Fibroblast of the aortic adventitia (primary cell): ENCODE results near the gene OSBPL3. TPM values are rescaled to one million over a fixed set of nuclear protein-coding genes. Genes with fewer than 3 reads are reported as not detected.
A peak's percentile ranks its signal among the peaks of the same experiment; 100 is the strongest.

Source experiments
- DNase-seq: peaks from one replicate; pipeline ENCODE4 v3.0.0-alpha.2; 2010; ENCODE audit warnings: low read depth
- H3K4me3 ChIP-seq: 2 replicates; pipeline ENCODE4 v1.5.1; 2011; ENCODE audit warnings: low read depth, mild to moderate bottlenecking, control low read depth, low read length, moderate library complexity
- total RNA-seq: library from RNA; depleted of rRNA; stranded (reverse); fragments of >200 nt; gene quantifications from 2 replicates; pipeline ENCODE4 v1.2.3, GENCODE V29; 2012; ENCODE audit warnings: low replicate concordance
- TF ChIP-seq, protein P1 (sequence below): IDR thresholded peaks from 2 replicates; pipeline ENCODE4 v1.5.1; 2011; ENCODE audit warnings: mild to moderate bottlenecking, low read length, control low read depth, inconsistent platforms; ENCODE audit not compliant: insufficient read depth

The OSBPL3 gene
- total RNA-seq, 1 donor, result 46.0 TPM

DNA sequence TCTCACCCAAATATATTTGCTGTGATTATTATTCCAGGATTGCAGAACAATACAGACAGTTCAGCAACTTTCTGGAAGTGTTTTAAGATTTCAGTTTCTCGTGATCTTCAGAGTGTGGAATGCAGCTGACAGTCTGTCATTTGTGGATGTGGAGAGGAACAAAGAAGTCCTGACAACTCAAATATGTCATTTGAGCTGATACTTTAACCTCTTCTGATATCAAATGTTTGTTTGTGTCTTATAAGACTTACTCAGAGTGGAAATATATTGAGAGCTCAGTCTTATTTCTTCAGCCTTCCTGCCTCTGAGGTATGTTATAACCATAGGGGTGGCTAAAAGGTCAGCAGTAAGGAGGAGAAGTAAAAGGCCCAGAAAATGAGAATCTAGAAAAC, 96.4 kb downstream of the OSBPL3 start:
- TF ChIP-seq, protein P1, sequence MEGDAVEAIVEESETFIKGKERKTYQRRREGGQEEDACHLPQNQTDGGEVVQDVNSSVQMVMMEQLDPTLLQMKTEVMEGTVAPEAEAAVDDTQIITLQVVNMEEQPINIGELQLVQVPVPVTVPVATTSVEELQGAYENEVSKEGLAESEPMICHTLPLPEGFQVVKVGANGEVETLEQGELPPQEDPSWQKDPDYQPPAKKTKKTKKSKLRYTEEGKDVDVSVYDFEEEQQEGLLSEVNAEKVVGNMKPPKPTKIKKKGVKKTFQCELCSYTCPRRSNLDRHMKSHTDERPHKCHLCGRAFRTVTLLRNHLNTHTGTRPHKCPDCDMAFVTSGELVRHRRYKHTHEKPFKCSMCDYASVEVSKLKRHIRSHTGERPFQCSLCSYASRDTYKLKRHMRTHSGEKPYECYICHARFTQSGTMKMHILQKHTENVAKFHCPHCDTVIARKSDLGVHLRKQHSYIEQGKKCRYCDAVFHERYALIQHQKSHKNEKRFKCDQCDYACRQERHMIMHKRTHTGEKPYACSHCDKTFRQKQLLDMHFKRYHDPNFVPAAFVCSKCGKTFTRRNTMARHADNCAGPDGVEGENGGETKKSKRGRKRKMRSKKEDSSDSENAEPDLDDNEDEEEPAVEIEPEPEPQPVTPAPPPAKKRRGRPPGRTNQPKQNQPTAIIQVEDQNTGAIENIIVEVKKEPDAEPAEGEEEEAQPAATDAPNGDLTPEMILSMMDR, result no peak

DNA sequence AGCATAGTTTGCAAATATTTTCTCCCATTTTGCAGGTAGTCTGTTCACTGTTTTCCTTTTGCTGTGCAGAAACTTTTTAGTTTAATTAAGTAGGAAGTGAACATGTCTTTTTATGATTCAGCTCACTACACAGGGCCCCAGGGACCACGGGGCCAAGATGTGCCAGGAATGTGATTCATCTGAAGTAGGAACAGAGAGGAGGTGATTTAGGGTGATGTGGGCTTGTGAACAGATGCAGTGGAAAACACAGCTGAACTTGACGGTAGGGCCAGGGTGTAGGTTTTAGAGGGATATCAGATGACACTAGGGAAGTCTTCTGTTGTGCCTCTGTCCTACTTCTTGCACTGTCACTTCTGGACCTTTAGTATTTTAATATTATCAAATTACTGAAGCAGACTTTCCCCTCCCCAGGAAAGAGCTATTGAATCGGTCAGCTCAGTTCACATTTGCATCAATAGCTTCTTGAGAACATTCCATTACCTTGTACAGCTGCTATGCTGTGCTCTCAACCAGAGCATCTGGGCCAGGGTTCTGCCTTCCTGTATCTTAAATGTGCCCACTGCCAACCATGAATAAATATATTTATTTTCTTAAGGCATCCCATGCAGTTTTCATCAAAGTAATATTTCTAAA, 96.9 kb downstream of the OSBPL3 start:
- TF ChIP-seq, protein P1, result no peak
- no peak overlapping the region for H3K4me3 ChIP-seq
- peak; percentile 86 for DNase-seq

More for the DNA sequence above, 96.4 kb downstream of the OSBPL3 start:
- no peak overlapping the region for H3K4me3 ChIP-seq
- no peak for DNase-seq

DNA sequence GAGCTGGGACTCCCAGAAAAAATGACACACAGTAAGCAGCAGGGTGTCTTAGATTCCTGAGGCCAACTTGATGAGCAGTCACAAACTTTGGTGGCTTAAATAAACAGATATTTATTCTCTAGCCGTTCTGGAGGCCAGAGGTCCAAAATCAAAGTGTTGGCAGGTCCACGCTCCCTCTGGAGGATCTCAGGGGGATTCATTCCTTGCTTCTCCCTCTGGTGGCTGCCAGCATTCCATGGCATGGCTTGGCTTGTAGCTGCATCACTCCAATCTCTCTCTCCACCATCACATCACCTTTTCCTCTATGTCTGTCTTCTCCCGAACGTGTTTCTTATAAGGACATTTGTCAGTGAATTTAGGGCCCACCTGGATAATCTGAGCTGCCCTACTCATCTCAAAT, 98.4 kb downstream of the OSBPL3 start:
- H3K4me3 ChIP-seq, result no peak overlapping the region
- TF ChIP-seq, protein P1, result no peak
- no peak for DNase-seq

DNA sequence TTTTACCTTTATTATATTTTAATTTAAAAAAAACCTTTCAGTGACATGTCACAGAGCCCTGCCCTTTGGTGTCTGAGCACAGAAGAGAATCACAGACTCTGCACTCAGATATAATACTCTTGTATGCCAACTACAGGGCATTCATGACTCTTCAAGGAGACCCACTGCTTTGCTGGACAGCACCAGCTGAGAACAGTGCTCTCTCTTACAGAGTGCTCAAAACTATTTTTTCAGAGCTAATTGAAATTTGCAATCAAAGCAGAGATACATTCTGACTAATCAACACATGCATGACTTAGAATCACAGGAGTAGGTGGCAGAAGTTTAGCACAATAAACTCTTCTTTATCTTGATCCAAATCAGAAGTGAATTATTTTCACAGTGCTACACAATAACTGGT, 99.1 kb downstream of the OSBPL3 start:
- no peak for DNase-seq
- TF ChIP-seq, protein P1, result no peak
- H3K4me3 ChIP-seq, result no peak overlapping the region

DNA sequence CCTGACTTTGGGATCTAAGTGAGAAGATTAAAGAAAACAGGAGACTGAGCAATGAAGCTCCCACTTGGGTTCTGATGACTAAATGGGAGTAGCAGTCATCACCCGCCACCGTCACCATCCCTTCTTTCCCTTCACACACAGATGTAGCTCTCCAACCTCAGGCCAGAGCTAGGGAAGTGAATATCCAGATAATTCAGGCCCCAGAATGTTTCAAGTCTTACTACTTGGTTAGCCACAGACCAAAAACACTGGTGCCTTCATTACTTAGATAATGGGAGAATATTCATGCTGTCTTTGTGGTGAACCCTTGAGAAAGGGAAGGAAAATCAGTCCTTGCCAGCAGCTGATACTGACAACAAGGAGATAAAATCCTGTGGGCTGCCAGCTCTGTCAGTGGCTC, 100.7 kb downstream of the OSBPL3 start:
- no peak for DNase-seq
- no peak overlapping the region for H3K4me3 ChIP-seq
- TF ChIP-seq, protein P1, result no peak

DNA sequence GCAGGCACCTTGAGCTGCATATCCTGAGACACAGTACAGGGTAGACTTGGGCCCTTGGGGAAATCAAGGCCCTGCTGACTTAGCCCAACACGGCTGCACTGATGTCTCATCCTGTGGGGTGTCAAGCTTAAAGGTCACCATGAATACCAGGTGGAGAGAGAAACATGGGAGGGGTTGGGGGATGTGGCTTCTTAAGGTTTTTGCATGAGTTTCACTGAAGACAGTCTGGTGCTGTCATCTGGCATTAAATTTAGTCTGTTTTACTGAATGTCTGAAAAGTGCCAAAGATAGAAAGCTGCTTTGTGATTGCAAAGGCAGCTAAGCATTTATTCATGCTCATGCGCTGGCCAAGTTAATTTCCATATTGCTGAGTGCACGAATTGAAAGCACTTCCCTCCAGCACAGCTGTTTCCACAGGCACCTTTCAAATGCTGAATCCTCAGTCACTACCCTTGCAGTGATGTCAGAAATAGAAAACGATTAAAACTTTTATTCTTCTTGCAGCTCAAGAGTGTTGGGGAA, 102.1 kb downstream of the OSBPL3 start:
- TF ChIP-seq, protein P1, result no peak
- DNase-seq, result peak; percentile 39
- H3K4me3 ChIP-seq, result no peak overlapping the region

DNA sequence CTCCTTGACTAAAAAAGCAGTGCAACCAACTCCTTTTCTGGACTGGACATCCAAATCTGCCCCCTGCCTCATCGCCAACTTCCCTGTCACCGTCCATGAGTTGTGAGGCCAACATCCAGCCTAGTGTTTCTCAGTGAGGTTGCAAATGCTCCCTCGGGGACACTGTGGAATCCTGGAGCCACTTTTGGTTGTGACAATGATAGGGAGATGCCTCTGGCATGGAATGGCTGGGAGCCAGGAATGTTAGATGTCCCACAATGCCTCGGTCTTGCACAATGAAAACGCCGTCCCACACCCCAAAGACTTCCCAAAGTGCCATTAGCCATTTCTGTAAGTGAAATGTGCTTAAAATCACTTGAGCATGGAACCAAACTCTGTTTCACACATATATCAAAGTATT, 105.2 kb downstream of the OSBPL3 start:
- DNase-seq, result no peak
- no peak overlapping the region for H3K4me3 ChIP-seq
- TF ChIP-seq, protein P1, result no peak
